ENCODE measurements around the gene INPP1. TPM values are rescaled to one million over a fixed set of nuclear protein-coding genes. Genes with fewer than 3 reads are reported as not detected.
A peak's percentile ranks its signal among the peaks of the same experiment; 100 is the strongest.

INPP1 gene
- total and polyA plus RNA-seq, 7 donors, result 11.9 to 28.4 (median 17.1) TPM

DNA sequence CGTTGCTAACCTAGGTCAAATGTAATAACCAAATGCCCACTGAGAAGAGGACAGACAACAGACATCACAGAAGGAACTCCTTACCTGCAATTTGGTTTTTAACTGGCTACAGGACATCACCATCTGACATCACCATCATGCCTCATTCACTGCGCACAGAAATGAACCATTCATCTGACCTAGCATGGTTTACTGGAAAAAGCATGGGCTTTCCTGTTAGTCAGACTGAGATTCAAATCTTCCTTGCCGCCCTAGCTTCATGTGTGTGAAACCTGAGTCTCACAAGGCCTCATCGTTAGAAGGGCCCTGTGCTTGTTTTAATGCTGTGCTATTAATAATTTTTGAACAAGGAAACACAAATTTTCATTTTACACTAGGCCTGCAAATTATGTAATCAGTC is 22.7 kb upstream of the INPP1 start:
- 76 to 91% (median 84%) methylated on average over 4 of the region's 4 CpGs for WGBS, 3 donors
- peaks cover 0 to 7% of the 10 kb centered on the region in 2 donors for H3K36me3 ChIP-seq (ENCODE audit: insufficient read depth in 1 of 2, low read depth in 1 of 2)
- peak overlapping the region; percentile 90 for H3K27ac ChIP-seq
- H3K27me3 ChIP-seq (ENCODE audit: insufficient read depth in 3 of 3, low read length in 2 of 3), result no peaks in the 10 kb centered on the region
- intact Hi-C loops (cut with DNase I), result no loop called here
- H3K9me3 ChIP-seq, result no peaks in the 10 kb centered on the region
- ATAC-seq (no peak), DNase-seq (no peak)
- H3K4me1 ChIP-seq, result peaks cover 18% of the 10 kb centered on the region
- H3K4me3 ChIP-seq, result no peak overlapping the region
- TF ChIP-seq CTCF (IDR thresholded peaks at IDR 0.05), result no peak

DNA sequence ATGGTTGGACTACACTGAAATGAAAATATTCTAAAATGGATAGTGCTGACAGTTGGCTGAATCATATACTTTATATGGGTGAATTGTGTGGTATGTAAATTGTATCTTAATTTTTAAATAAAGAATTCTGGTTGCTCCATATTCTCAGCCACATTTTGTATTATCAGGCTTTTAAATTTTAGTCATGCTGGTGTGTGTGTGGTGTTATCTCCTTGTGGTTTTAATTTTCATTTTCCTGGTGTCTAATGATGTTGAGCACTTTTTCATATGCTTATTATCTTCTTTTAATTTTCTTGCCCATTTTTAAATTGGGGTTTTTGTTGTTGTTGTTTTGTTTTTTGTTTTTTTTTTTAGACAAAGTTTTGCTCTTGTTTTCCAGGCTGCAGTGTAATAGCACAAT is 20.0 kb upstream of the INPP1 start:
- intact Hi-C loops (cut with DNase I), result no loop called here
- ATAC-seq (no peak), DNase-seq (no peak)
- H3K9me3 ChIP-seq, result no peaks in the 10 kb centered on the region
- H3K27me3 ChIP-seq (ENCODE audit: insufficient read depth in 3 of 3, low read length in 2 of 3), result no peaks in the 10 kb centered on the region
- no peaks in the 10 kb centered on the region for H3K36me3 ChIP-seq (ENCODE audit: insufficient read depth in 1 of 2, low read depth in 1 of 2)
- no peak overlapping the region for H3K27ac ChIP-seq
- H3K4me1 ChIP-seq, result peaks cover 6% of the 10 kb centered on the region
- H3K4me3 ChIP-seq, result no peak overlapping the region
- no peak for TF ChIP-seq CTCF (IDR thresholded peaks at IDR 0.05)

DNA sequence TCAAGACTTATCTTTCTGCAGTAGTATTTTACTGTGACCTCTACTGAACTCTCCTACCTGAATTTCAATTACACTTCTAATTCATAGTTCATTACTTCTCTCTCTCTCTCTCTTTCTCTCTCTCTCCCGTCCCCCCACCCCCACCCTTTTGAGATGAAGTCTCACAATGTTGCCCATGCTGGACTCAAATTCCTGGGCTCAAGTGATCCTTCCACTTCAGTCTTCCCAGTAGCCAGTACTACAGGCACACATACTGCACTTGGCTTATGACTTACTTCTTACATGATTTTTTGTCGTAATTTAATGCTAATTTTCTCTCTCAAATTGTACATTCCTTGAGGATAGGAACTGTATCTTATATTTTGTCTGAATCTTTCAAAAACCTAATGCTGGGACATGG is 17.8 kb upstream of the INPP1 start:
- no peak overlapping the region for H3K4me3 ChIP-seq
- DNase-seq (no peak), ATAC-seq (no peak)
- H3K4me1 ChIP-seq, result no peaks in the 10 kb centered on the region
- H3K36me3 ChIP-seq (ENCODE audit: insufficient read depth in 1 of 2, low read depth in 1 of 2), result no peaks in the 10 kb centered on the region
- no peaks in the 10 kb centered on the region for H3K27me3 ChIP-seq (ENCODE audit: insufficient read depth in 3 of 3, low read length in 2 of 3)
- WGBS, 3 donors, result 72 to 81% (median 73%) methylated on average over 2 of the region's 2 CpGs
- intact Hi-C loops (cut with DNase I), result no loop called here
- TF ChIP-seq CTCF (IDR thresholded peaks at IDR 0.05), result no peak
- no peak overlapping the region for H3K27ac ChIP-seq
- no peaks in the 10 kb centered on the region for H3K9me3 ChIP-seq

- no peak for TF ChIP-seq CTCF (IDR thresholded peaks at IDR 0.05)
- Histone ChIP-seq H3K4me3 (no peak overlapping the region), H3K27me3 (ENCODE audit: insufficient read depth in 3 of 3, low read length in 2 of 3) (peaks cover 0 to 3% (median 0%) of the 10 kb centered on the region in 3 donors), H3K36me3 (ENCODE audit: insufficient read depth in 1 of 2, low read depth in 1 of 2) (no peaks in the 10 kb centered on the region), H3K9me3 (no peaks in the 10 kb centered on the region), H3K27ac (no peak overlapping the region), H3K4me1 (no peaks in the 10 kb centered on the region)
- intact Hi-C loops (cut with DNase I), result no loop called here
- WGBS, 3 donors, result 74 to 78% (median 77%) methylated on average over 4 of the region's 4 CpGs
- no peak for DNase-seq
- no peak for ATAC-seq
Observed at GRCh38 chr2:190327867-190328572, 15.4 kb upstream of the INPP1 start.

Measured in psoas muscle (tissue), 8 donors.